ENCODE measurements around the gene FBXO36.
"Not testable (repeated sequence)": the region's sequence is repeated elsewhere in the genome, so short reads cannot be mapped to it uniquely, and the experiment has no call there.

FBXO36 gene

DNA sequence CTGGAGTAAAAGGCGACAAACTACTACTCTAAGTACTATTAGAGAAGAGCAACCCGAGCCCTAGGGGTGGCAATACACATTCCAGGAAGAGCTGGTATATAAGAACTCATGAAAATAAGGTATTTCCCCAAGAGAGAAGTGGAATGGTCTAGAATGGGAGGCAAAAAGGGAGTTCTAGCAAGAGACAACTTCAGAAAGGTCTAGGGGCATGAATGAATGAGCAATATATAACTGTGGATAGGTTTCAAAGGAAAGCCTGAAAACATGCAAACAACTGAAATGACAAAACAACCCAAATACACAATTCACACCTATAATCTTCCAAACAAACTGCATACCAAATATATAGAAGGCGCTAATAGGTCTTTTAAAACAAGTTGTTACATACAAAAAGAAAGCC, 22.7 kb upstream of the FBXO36 start:
- TF ChIP-seq, protein P1, sequence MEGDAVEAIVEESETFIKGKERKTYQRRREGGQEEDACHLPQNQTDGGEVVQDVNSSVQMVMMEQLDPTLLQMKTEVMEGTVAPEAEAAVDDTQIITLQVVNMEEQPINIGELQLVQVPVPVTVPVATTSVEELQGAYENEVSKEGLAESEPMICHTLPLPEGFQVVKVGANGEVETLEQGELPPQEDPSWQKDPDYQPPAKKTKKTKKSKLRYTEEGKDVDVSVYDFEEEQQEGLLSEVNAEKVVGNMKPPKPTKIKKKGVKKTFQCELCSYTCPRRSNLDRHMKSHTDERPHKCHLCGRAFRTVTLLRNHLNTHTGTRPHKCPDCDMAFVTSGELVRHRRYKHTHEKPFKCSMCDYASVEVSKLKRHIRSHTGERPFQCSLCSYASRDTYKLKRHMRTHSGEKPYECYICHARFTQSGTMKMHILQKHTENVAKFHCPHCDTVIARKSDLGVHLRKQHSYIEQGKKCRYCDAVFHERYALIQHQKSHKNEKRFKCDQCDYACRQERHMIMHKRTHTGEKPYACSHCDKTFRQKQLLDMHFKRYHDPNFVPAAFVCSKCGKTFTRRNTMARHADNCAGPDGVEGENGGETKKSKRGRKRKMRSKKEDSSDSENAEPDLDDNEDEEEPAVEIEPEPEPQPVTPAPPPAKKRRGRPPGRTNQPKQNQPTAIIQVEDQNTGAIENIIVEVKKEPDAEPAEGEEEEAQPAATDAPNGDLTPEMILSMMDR (IDR thresholded peaks at IDR 0.05; ENCODE audit: low read depth, low read length): no peak
- DNase-seq (ENCODE audit: low read depth in 2 of 2): no peak
- no peak overlapping the region for H3K4me3 ChIP-seq (replicated peaks in 1 of 2; ENCODE audit: low read depth in 2 of 2, low read length in 2 of 2)

DNA sequence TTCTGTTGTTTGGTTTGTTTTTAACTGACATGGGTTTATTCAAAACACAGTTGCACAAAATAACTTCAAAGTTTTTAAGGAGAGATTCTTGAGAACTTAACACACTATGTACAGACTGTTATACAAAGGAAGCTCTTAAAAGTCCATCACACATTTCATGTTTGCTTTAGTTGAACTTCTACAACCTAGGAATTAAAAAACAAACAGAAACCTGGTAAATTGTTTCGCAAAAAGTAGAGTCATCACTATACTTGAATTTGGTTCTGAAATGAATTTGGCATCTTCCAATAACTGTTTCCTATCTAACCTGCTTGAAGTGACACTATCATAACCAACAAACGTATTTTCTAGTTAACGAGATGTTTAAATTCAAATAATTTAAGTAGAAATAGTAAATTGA, 22.3 kb upstream of the FBXO36 start:
- no peak overlapping the region for H3K4me3 ChIP-seq (replicated peaks in 1 of 2; ENCODE audit: low read depth in 2 of 2, low read length in 2 of 2)
- TF ChIP-seq, protein P1 (IDR thresholded peaks at IDR 0.05; ENCODE audit: low read depth, low read length): no peak
- no peak for DNase-seq (ENCODE audit: low read depth in 2 of 2)

DNA sequence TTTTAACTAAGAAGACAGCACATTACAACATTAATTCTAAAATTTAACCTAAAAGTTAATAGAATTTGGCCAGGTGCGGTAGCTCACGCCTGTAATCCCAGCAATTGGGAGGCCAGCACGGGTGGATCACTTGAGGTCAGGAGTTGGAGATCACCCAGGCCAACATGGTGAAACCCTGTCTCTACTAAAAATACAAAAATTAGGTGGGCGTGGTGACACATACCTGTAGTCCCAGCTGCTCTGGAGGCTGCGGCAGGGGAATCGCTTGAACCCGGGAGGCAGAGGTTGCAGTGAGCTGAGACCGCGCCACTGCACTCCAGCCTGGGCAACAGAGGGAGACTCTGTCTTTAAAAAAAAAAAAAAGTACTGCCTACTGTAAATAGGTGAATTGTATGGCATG, 21.8 kb upstream of the FBXO36 start:
- DNase-seq (ENCODE audit: low read depth in 2 of 2); H3K4me3 ChIP-seq (replicated peaks in 1 of 2; ENCODE audit: low read depth in 2 of 2, low read length in 2 of 2): not testable (repeated sequence)

DNA sequence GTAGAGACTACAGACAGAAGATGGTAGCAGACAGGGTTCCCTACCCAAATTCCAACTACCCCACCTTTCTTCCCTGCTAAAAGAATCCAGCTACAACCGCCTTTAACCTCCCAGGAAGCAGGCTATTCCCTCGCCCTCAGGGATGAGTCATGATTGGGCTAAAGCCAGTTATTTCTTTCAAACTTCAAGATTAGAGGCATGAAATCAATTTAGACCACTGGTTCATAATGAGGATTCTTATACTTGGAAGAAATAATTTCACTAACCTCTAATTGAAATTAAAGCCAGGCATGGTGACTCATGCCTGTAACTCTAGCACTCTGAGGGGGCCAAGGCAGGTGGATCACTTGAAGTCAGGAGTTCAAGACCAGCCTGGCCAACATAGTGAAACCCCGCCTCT, 20.5 kb upstream of the FBXO36 start:
- no peak overlapping the region for H3K4me3 ChIP-seq (replicated peaks in 1 of 2; ENCODE audit: low read depth in 2 of 2, low read length in 2 of 2)
- TF ChIP-seq, protein P1 (IDR thresholded peaks at IDR 0.05; ENCODE audit: low read depth, low read length): no peak
- DNase-seq (ENCODE audit: low read depth in 2 of 2): peak; percentile 67 to 77

DNA sequence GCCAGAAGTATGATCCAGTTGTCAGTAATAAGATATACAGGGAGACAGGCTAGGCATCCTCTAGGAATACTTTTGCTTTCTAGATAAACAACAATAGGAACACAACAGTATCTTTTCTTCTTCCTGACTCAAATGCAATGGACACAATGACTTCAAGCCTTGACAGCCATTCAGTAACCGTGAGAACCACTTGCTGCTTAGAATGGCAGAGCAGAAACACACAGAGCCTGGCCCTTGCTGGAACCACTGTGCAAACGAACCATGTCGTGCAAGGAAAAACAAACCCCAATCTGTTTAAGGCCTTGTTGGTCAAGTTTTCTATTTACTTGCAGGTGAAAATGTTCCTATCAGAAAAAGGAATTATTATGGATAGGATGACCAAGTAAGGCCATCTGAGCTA, 19.3 kb upstream of the FBXO36 start:
- no peak overlapping the region for H3K4me3 ChIP-seq (replicated peaks in 1 of 2; ENCODE audit: low read depth in 2 of 2, low read length in 2 of 2)
- TF ChIP-seq, protein P1 (IDR thresholded peaks at IDR 0.05; ENCODE audit: low read depth, low read length): no peak
- DNase-seq (ENCODE audit: low read depth in 2 of 2): no peak

DNA sequence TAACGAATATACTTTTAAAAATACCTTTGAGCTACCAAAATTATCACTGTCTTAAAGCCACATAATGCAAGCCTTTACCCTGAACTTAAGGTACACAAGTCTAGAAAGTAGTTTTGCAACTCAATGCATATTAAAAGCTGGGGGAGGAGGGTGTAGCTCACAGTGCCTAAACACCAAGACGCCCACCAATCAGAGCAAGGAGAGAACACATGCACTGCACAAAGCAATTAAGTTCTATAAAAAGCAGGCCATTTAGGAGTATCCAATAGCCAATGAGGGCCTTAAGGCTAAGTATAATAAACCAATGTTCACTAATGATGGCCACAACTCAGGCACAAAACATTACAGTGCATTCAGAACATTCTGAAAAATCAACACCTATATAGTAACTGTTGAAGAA, 16.7 kb upstream of the FBXO36 start:
- DNase-seq (ENCODE audit: low read depth in 2 of 2): no peak
- H3K4me3 ChIP-seq (replicated peaks in 1 of 2; ENCODE audit: low read depth in 2 of 2, low read length in 2 of 2): no peak overlapping the region
- TF ChIP-seq, protein P1 (IDR thresholded peaks at IDR 0.05; ENCODE audit: low read depth, low read length): no peak

DNA sequence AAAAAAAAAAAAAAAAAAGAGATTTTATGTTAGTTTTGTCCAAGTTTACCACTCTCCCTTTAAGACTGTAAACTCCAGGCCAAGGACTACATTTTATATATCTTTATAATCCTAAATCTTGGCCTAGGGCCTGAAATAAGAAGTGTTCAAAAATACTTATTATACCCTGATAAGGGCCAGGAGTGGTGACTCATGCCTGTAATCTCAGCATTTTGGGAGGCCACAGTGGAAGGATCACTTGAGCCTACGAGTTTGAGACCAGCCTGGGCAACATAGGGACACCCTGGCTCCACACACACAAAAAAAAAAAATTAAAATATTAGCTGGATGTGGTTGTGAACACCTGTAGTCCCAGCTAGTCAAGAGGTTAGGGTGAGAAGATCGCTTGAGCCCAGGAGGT, 13.2 kb upstream of the FBXO36 start:
- H3K4me3 ChIP-seq (replicated peaks in 1 of 2; ENCODE audit: low read depth in 2 of 2, low read length in 2 of 2): no peak overlapping the region
- TF ChIP-seq, protein P1 (IDR thresholded peaks at IDR 0.05; ENCODE audit: low read depth, low read length): no peak
- peak; percentile 16 to 47 for DNase-seq (ENCODE audit: low read depth in 2 of 2)

All from cardiac fibroblast (primary cell).